HG03439 (cell line): ENCODE results near the gene ARAF.
"Not testable (repeated sequence)": the region's sequence is repeated elsewhere in the genome, so short reads cannot be mapped to it uniquely, and the experiment has no call there.

Experiments used
- ATAC-seq: cut with Tn5 transposase; IDR thresholded peaks from one replicate; pipeline ENCODE4 v1.9.1; 2021; ENCODE audit warnings: mild to moderate bottlenecking, moderate library complexity; ENCODE audit not compliant: unreplicated experiment

The ARAF gene

DNA sequence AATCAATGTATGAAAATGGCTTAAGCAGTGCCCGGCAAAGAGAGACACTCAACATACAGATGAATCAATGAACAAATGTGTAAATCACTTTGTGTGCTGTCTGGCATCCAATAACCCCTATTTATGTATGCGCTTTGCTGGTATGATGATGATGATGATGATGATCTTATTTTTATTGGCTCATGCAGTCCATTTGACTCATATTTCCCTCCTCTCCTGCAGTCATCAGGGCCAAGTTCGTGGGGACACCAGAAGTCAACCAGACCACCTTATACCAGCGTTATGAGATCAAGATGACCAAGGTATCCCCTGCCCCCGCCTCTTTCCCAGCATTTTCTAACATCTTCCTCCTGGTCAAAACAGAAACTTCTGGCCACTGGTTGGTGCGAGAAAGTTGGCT is 23.7 kb downstream of the ARAF start:
- no peak for ATAC-seq

DNA sequence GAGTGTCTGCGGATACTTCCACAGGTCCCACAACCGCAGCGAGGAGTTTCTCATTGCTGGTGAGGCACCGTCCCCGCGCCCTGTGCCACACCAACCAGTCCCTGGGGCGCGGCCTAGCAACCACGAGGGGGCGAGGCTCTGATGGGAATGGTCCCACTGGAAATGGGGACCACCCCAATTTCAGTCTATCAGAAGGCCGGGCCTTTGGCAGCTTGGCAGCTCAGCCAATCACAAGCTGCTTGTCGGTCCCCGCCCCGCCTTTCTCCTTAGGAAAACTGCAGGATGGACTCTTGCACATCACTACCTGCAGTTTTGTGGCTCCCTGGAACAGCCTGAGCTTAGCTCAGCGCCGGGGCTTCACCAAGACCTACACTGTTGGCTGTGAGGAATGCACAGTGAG is 24.3 kb downstream of the ARAF start:
- ATAC-seq = no peak

DNA sequence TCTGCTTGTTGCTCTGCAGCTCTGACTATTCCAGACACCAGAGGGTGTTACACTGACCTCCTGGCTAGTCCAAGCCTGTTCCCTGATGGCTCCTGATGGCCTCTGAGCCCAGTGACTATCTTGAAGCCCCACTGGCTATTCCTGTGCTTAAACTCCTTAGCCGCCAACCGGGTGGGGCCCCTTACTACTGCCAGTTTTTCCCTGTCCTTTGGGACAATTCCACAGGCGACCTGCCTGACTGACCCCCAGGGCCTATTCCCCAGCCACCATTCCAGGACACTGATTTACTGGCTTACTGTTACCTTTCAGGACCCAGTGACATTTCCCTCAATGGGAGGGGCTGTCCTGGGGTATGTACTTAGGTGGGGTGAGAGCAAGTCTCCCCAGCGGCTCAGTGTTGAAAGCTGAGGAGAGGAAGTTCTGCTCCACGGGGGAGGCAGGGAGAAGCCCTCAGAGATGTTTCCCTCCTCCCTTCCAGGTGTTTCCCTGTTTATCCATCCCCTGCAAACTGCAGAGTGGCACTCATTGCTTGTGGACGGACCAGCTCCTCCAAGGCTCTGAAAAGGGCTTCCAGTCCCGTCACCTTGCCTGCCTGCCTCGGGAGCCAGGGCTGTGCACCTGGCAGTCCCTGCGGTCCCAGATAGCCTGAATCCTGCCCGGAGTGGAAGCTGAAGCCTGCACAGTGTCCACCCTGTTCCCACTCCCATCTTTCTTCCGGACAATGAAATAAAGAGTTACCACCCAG is 25.2 kb downstream of the ARAF start:
- ATAC-seq = no peak

DNA sequence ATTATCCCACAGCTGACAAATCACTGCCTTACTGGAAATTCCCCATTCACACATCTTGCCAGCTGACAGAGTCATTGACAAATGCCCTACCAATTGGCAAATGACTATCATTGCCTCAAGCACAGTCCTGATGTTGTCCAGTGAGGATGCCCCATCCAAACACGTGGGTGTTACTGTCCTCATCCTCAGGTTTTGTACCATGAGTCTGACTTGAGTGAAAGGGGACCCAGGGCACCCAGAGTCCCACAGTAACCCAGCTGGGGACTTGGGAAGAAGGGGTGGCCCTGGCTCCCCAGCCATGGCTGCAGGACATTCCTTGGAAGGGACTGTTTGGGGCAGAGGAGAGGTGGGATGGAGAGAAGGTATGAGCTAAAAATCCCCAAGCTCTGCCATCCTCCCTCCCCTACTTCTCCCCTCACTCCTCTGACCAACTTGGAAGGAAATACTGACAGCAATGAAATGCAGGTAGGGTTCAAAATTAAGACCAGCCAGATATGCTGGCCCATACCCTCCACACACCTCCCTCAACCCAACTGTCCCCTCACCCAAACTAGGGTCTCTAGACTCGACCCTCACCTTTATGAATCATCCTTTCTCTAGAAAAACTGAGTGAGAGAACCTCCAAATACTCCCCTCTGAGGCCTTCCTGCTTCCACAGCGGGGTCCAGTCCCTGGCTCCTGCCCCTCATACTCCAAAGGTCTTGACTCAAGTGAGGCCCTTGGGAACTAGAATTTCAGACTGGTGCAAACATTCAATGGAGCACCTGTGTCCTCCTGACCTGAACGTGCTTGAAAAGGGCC is 26.3 kb downstream of the ARAF start:
- ATAC-seq = no peak

DNA sequence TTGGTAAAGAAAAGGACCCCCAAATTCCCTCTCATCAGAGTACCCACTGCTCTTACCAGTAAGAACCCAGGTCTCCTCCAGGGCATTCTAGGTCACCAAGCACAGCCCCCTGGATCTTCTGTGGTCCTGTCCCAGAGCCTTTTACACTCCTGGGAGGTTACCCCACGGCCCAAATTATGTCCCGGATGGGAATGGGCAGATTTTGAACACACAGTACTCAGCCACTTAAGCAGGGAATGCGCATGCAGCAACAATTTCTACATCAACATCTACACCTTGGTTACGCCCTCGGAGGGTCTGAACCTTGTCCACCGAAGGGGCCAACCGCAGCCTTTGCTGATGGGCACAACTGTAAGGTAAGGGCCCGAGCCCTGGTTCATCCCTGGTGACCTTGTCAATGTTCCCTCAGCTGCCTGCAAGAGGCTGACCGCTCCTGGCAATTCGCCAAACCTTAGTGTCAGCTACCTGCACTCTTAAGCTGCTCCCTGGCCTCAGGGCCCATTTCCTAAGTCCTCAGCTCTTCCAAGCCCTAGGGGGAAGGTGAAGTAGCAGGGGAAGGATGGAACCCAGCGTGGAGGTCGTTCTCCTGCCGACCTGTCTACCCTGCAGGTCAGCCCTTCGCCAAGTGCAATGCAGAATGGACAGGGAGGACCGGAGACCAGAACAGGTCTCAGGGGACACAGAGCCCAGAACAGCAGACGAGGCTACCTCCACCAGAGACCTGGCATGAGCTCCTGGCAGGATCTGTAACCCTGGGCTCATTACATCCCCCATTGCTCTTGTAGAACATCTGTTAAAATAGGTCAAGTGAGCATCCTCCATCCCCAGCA is 27.1 kb downstream of the ARAF start:
- ATAC-seq = no peak

DNA sequence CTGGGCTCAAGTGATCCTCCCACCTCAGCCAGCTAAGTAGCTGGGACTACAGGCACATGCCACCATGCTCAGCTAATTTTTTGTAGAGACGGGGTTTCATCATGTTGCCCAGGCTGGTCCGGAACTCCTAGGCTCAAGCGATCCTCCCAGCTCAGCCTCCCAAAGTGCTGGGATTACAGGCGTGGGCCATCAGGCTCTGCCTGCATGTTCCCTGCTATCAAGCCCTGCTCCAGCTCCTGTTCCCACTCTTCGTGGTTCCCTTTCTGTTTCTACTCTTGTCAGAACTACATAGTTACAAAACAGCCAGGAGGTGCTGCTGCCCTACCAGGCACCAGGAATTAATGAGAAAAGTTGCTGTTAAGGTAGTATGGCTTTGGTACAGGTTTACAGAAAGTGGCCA is 30.0 kb downstream of the ARAF start:
- no peak for ATAC-seq

DNA sequence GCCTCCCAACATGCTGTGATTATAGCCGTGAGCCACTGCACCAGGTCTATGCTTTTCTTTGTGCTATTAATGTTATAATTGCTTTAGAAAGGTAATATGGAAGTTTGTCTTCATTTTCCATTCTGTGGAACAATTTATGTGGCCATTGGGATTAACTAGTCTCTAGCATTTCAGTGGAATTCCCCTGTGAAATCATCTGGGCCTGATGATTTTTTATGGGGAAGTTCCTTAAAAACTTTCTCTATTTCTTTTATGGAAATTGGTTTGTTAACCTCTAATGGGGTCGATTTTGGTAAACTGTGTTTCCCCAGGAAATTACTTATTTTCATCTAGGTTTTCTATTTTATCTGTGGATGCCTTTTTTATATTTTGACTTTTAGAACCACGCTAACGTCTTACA is 32.5 kb downstream of the ARAF start:
- no peak for ATAC-seq

DNA sequence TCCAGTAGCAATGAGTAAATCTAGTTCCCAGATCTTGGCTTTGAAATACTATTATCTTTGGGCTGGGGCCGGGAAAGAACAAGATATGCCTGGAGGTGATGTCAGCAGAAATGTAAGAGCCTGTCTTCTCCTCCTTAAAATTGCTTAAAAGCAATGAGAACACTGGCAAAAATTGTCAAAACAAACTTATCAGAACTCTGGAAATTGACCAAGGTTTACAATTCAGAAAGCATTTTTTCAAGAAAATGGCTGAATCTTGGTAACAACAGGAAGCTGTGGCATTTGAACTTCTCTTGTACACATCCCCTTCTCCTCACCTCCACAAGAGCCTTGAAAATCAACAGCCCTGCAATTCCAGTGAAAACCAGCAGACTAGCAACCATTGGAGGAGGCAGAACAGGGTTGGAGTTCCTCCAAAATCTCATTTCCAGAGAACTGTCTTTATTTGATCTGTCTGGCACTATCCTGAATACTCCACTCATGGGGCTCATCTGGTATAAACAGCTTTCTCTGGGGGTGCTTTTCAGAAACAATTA is 34.8 kb downstream of the ARAF start:
- no peak for ATAC-seq

DNA sequence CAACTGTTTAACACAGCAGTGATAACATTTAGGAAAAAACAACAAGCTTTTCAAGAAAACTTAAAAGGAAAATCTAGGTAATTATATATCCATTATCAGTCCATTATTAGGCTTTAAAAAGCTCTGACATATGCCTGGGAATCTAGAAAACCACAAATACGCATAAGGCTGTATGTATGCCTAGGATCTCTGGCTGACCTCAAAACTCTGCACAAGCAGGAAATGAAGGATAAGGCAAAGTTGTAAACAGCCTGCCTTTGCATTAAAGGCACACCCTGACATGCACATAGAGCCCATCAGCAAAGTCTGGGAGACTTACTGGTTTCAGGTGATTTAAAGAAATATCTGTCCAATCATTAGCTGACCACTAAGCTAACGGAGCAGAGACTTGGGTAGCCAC is 35.3 kb downstream of the ARAF start:
- no peak for ATAC-seq

DNA sequence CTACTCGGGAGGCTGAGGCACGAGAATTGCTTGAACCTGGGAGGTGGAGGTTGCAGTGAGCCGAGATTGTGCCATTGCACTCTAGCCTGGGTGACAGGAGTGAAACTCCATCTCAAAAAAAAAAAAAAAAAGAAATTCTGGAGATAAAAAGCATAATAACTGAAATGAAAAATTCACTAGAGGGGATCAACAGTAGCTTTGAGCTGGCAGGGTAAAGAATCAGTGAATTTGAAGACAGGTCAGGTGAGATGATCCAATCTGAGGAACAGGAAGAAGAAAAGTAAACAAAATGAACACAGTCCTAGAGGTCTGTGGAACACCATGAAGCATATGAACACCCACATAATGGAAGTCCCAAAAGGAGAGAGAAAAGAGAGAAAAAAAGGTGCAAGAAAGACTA is 36.2 kb downstream of the ARAF start:
- no peak for ATAC-seq

DNA sequence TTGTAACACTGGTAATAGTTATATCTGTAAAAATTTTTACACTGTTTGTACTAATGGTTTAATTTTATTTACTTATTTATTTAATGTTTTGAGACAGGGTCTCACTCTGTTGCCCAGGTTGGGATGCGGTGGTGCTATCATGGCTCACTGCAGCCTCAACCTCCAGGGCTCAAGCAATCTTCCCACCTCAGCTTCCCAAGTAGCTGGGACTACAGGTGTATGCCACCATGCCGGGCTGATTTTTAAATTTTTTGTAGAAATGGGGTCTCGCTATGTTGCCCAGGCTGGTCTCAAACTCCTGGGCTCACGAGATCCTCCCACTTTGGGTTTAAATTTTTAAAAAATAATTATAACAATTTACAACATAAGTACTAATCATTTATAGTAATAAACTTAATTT is 42.1 kb downstream of the ARAF start:
- ATAC-seq = not testable (repeated sequence)

DNA sequence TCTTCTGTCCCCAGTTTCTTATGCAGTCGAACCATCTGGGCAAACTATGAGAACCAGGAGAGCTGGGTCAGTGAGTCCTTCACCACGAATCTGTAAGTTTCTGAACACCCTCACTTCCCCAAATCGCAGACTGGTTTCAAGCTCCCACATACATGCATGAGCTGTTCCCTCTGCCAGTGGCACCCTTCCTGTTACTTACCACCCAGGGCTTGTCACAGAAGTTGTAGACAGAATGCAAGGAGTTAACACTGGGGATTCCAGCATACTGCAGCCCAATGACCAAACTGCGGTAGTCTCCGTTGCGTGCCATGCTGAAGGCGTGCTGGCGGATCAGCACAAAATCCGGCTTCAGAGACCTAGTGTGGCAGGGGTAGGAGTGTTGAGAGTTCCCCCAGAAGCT is 44.0 kb downstream of the ARAF start:
- ATAC-seq = no peak

DNA sequence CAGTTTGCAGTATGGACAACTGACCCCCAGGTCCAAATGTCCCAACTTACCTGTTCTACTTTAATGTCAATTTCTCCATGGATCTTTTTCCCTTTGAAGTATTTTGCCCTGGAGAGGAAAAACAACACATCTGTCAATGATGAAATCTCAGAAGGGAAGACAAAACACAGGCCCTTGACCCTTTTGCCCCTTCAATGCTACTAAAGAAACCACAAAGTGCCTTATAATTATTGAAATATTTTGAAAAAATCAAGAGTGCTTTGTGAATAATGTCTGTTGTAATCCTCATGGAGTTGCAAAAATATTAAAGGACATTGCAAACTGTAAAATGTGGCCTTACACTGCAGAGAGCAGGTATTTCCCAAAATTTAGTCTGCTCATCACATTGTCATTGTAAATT is 46.1 kb downstream of the ARAF start:
- ATAC-seq = no peak

DNA sequence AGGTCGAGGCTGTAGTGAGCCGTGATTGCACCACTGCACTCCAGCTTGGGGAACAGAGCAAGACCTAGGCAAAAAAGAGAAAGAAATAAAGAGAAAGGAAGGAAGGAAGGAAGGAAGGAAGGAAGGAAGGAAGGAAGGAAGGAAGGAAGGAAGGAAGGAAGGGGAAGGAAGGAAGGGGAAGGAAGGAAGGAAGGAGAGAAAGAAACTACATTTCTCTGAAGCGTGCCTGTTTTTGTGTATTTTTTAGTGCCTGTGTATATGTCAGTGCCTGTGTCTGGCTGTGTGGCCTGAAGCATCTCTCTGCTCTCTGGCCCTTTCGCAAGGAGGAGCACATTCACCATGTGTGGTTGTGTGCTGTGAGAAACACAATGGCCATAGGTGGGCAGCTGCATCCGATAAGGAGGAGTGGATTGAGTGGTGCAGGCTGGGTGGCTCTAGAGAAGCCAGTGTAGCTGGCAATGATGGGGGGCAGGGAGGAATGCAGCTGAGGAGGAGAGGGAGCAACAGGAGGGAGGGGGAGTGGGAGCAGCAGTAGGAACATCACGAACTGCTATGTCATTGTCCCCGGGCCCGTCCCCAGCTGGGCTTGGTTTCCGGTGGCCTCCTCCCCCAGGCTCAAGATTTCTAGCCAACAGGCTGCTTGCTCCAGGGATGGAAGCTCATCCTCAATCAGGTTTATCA is 47.3 kb downstream of the ARAF start:
- ATAC-seq = no peak

DNA sequence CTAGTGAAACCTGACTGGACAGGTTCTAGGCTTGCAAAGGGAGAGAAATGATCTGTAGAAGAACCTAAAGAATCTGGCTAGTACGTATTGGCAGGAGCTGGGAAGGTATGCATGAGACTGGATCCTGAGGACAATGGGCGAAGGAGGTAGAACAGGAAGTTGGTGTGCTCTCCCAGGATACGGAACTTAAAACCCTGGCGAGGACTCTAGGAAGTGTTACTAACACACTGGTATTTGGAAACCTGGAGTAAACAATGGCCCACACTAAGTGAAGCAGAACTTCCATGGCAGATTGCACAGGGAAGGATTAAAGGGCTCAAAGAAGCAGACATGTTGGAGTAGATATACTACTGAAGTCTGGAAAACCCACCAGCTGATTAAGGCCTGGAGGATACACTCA is 49.5 kb downstream of the ARAF start:
- no peak for ATAC-seq

DNA sequence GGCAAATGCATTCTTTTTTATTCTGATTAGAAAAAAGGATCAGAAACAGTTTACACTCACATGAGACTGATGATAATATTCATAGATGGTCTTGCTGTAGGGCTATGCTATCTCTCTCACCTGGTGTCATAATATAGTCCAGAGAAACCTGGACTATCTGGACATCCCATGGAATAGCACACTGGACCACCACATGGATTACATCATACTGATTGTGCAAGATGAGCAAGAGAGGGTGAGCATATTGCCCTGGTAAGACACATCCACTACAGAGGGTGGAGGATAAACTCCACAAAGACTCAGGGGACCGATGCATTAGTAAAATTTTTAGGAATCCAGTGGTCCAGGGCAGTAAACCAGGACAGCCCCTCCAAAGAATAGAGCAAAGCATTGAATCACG is 50.5 kb downstream of the ARAF start:
- ATAC-seq = no peak

DNA sequence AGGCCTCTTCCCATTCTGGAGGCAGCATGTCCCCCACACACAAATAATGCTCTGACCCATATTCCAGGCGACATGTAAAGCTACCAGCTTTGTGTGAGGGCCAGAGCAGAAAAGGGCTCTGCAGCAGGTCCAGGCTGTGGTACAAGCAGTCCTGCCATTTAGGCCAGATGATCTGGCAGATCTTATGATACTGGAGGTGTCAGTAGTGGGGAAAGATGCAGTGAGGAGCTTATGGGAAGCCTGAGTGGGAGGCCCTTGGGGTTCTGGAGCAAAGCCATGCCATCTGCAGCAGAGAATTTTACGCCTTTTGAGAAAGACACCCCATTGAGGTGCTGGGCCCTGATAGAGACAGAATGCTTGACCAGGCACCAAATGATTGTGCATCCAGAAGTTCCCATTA is 50.9 kb downstream of the ARAF start:
- no peak for ATAC-seq

DNA sequence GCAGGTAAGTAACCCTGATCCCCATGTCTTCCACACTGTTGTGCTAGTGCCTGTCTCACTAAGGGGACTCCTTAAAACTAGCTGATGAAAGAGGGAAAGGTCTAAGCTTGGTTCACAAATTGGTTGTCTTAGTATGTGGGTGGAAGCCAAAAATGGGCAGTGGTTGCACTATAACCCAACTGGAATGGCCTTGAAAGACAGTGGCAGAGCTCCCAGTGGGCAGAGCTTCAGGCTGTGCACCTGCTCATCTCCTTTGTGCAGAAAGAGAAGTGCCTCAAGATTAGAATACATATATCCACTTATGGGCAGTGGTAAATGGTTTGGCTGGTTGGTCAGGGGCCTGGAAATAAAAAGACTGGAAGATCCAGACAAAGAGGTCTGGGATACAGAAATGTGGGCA is 51.4 kb downstream of the ARAF start:
- ATAC-seq = no peak

DNA sequence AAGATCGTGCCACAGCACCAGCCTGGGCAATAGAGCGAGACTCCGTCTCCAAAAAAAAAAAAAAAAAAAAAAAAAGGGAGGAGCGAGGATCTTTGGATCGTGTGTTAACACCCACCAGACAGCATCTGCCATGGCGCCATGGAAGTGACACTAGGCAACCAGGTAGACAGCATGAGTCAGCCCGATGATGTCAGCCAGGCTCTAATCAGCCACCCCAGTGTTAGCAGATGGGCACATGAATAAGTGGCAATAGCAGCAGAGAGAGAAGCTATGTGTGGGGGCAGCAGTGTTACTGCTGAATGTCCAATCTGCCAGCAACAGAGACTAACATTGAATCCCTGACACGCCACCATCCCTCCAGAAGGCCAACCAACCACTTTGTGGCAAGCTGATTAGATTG is 52.1 kb downstream of the ARAF start:
- ATAC-seq = no peak

DNA sequence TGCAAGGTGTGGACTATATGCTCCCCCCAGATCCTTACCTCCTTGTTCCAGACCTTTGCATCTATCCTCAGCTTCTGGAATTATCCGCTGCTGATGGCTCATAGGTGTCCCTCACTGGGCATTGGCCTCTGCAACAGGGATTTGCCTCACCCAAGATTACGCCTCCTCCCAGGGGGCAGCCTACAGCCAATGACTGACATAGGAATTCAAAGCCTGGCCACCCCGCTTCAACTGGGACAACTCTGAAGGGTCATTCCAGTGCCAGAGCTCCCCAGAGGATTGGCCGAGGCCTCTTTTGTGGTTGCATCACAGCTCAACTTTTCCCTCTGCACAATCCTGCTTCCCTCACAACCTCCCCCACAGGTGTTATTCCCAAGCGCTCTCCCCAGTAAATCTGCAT is 53.6 kb downstream of the ARAF start:
- ATAC-seq = no peak

DNA sequence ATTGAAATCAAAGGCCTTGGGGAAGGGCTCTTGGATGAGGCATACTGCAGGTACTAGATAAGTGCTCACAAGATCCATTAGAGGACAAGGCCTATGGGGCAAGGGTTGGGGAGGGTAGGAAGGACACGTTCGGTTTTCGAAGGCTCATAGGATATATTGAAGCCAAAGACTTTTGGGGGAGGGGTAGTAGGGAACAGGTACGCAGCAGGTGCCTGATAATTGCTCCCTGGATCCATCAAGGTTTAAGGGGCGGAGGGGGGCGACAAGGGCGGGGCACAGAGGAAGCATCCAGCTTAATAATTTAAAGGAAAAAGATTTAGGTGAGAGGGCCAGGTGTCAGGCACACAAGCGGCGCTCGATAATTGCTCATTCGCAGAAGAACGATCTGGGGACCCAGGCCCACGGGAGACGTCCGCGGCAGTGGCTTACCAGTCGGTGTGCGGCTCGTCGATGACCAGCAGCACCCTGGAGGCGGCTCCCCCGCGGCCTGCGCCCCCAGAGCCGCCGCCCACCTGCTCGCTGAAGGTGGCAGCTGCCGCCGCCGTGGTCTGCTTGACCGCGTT is 58.0 kb downstream of the ARAF start:
- no peak for ATAC-seq
